PC-3 (cell line): ENCODE results near the gene FOXP1.

Experiments used
- EZH2phosphoT487 ChIP-seq: fragments of 300-600 bp; sonication (generic); IDR thresholded peaks from 2 replicates; pipeline ENCODE4 v1.6.1; 2018; ENCODE audit warnings: mild to moderate bottlenecking, antibody characterized with exemption, low read length, borderline replicate concordance
- TF ChIP-seq, protein P1 (sequence below): fragments of 300-600 bp; sonication (generic); conservative IDR thresholded peaks from 2 replicates; pipeline ENCODE4 v1.5.1; 2017; ENCODE audit warnings: antibody characterized with exemption, low read depth, mild to moderate bottlenecking, low read length

- TF ChIP-seq, protein P1, sequence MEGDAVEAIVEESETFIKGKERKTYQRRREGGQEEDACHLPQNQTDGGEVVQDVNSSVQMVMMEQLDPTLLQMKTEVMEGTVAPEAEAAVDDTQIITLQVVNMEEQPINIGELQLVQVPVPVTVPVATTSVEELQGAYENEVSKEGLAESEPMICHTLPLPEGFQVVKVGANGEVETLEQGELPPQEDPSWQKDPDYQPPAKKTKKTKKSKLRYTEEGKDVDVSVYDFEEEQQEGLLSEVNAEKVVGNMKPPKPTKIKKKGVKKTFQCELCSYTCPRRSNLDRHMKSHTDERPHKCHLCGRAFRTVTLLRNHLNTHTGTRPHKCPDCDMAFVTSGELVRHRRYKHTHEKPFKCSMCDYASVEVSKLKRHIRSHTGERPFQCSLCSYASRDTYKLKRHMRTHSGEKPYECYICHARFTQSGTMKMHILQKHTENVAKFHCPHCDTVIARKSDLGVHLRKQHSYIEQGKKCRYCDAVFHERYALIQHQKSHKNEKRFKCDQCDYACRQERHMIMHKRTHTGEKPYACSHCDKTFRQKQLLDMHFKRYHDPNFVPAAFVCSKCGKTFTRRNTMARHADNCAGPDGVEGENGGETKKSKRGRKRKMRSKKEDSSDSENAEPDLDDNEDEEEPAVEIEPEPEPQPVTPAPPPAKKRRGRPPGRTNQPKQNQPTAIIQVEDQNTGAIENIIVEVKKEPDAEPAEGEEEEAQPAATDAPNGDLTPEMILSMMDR, result no peak
- TF ChIP-seq EZH2phosphoT487, result no peak
Observed at GRCh38 chr3:71189480-71189879, 394.0 kb downstream of the FOXP1 start.
